ENCODE data around the gene PYM1.
"Not testable (repeated sequence)": the region's sequence is repeated elsewhere in the genome, so short reads cannot be mapped to it uniquely, and the experiment has no call there.

PYM1 gene

GRCh38 chr12:55877824-55878223, 49.9 kb downstream of the PYM1 start:
- H3K27ac ChIP-seq: no peak overlapping the region
- no peak for TF ChIP-seq ZFX (IDR thresholded peaks at IDR 0.05; ENCODE audit: borderline replicate concordance)
- TF ChIP-seq CTCF (IDR thresholded peaks at IDR 0.05): no peak

- no peak for TF ChIP-seq ZFX (IDR thresholded peaks at IDR 0.05; ENCODE audit: borderline replicate concordance)
- no peak for TF ChIP-seq CTCF (IDR thresholded peaks at IDR 0.05)
- H3K27ac ChIP-seq: no peak overlapping the region
These were observed 51.8 kb downstream of the PYM1 start for GRCh38 chr12:55875704-55876467.

- H3K27ac ChIP-seq: no peak overlapping the region
- TF ChIP-seq CTCF (IDR thresholded peaks at IDR 0.05) (no peak), ZFX (IDR thresholded peaks at IDR 0.05; ENCODE audit: borderline replicate concordance) (no peak)
These were observed 53.3 kb downstream of the PYM1 start for GRCh38 chr12:55874443-55874842.

- H3K27ac ChIP-seq: not testable (repeated sequence)
These were observed 61.2 kb downstream of the PYM1 start for GRCh38 chr12:55866454-55867004.

- no peak for TF ChIP-seq ZFX (IDR thresholded peaks at IDR 0.05; ENCODE audit: borderline replicate concordance)
- TF ChIP-seq CTCF (IDR thresholded peaks at IDR 0.05): no peak
- H3K27ac ChIP-seq: no peak overlapping the region
These were observed 62.4 kb downstream of the PYM1 start for GRCh38 chr12:55865327-55865726.

- not testable (repeated sequence) for H3K27ac ChIP-seq
These were observed 64.8 kb downstream of the PYM1 start for GRCh38 chr12:55862931-55863330.

- TF ChIP-seq ZFX (IDR thresholded peaks at IDR 0.05; ENCODE audit: borderline replicate concordance) (no peak), CTCF (IDR thresholded peaks at IDR 0.05) (no peak)
- H3K27ac ChIP-seq: no peak overlapping the region
These were observed 65.4 kb downstream of the PYM1 start for GRCh38 chr12:55862286-55862685.

GRCh38 chr12:55861871-55862270, 65.8 kb downstream of the PYM1 start:
- H3K27ac ChIP-seq: no peak overlapping the region
- TF ChIP-seq ZFX (IDR thresholded peaks at IDR 0.05; ENCODE audit: borderline replicate concordance) (no peak), CTCF (IDR thresholded peaks at IDR 0.05) (no peak)

Data from 22Rv1 (cell line).